Endothelial cell of umbilical vein (primary cell): ENCODE results near the gene FGFR3. TPM values are rescaled to one million over a fixed set of nuclear protein-coding genes. Genes with fewer than 3 reads are reported as not detected.

Experiments used
- BruUV-seq: library from RNA; stranded (reverse); fragments of 400-500 nt; replicated peaks from 2 replicates; lab custom pipeline; 2021; lab: Mats Ljungman, UMichigan
- CTCF ChIA-PET: fragments of 300-600, 350-600 bp; sonication (Branson Sonifier 250); formaldehyde crosslinking; loops from one replicate; lab custom pipeline; 2021; ENCODE audit warnings: antibody characterized with exemption, inconsistent platforms; lab: Charles Lee
- POLR2A ChIA-PET: fragments of 300-600, 350-600 bp; sonication (Branson Sonifier 250); formaldehyde crosslinking; loops from one replicate; lab custom pipeline; 2021; ENCODE audit warnings: antibody characterized with exemption, inconsistent platforms; lab: Charles Lee
- DNase-seq: peaks from one replicate; pipeline ENCODE4 v3.0.0-alpha.2; 2011; ENCODE audit warnings: low read depth, low spot score
- FAIRE-seq: peaks from 2 replicates; lab custom pipeline; 2011; peaks lifted over from hg19 to GRCh38; lab: Jason Lieb, UNC
- H2AFZ ChIP-seq: 2 replicates; pipeline ENCODE4 v1.6.0; 2012; ENCODE audit warnings: low read depth, low read length, control low read depth, inconsistent platforms
- H3K27ac ChIP-seq: 2 replicates; pipeline ENCODE4 v1.5.1; 2011; ENCODE audit warnings: low read depth, mild to moderate bottlenecking, control low read depth, low read length, moderate library complexity; ENCODE audit not compliant: insufficient read depth
- H3K27me3 ChIP-seq, 2 experiments: 2 replicates each; pipeline versions ENCODE4 v1.6.0 to v1.6.1; 2011; ENCODE audit warnings: low read length in 2 of 2, mixed read lengths in 1 of 2; ENCODE audit not compliant: control insufficient read depth in 2 of 2, insufficient read depth in 2 of 2
- H3K36me3 ChIP-seq, 2 experiments: 2 replicates in 1 of 2; 3 replicates in 1 of 2; pipeline ENCODE4 v1.5.1; 2011; ENCODE audit warnings: low read length in 2 of 2, mild to moderate bottlenecking in 1 of 2, moderate library complexity in 1 of 2; ENCODE audit not compliant: control insufficient read depth in 2 of 2, insufficient read depth in 2 of 2; ENCODE audit errors: extremely low read depth in 1 of 2
- H3K4me1 ChIP-seq: 3 replicates; pipeline ENCODE4 v1.5.1; 2011; ENCODE audit warnings: mild to moderate bottlenecking, low read length; ENCODE audit not compliant: control insufficient read depth, insufficient read depth; ENCODE audit errors: extremely low read depth
- H3K4me2 ChIP-seq: 2 replicates; pipeline ENCODE4 v1.6.1; 2011; ENCODE audit warnings: low read length, control low read depth, mixed read lengths; ENCODE audit not compliant: insufficient read depth
- H3K4me3 ChIP-seq, 3 experiments: fragments of 200-600 bp in 1 of 3; sonication (generic), shearing (Covaris generic) in 1 of 3; replicated peaks in 1 of 3; 2 replicates each; pipeline ENCODE4 v1.5.1; 2011 to 2016; ENCODE audit warnings: control low read depth in 3 of 3, low read length in 3 of 3, mild to moderate bottlenecking in 2 of 3, inconsistent platforms in 1 of 3, low read depth in 1 of 3, moderate library complexity in 1 of 3; ENCODE audit not compliant: insufficient read depth in 1 of 3
- H3K79me2 ChIP-seq: 2 replicates; pipeline ENCODE4 v1.6.0; 2012; ENCODE audit warnings: low read length, inconsistent platforms; ENCODE audit not compliant: control insufficient read depth, insufficient read depth
- H3K9ac ChIP-seq: replicated peaks from 2 replicates; pipeline ENCODE3; 2011; ENCODE audit warnings: low read length, control low read depth; ENCODE audit not compliant: insufficient read depth; ENCODE audit errors: extremely low read depth
- H3K9me1 ChIP-seq: replicated peaks from 3 replicates; pipeline ENCODE4 v1.6.0; 2011; ENCODE audit warnings: mild to moderate bottlenecking, low read length; ENCODE audit not compliant: control insufficient read depth, insufficient read depth; ENCODE audit errors: extremely low read depth
- H3K9me3 ChIP-seq: replicated peaks from 2 replicates; pipeline ENCODE4 v1.5.1; 2012; ENCODE audit warnings: low read length, inconsistent platforms; ENCODE audit not compliant: control insufficient read depth, insufficient read depth
- H4K20me1 ChIP-seq: replicated peaks from 2 replicates; pipeline ENCODE3; 2011; ENCODE audit warnings: mild to moderate bottlenecking, low read length; ENCODE audit not compliant: control insufficient read depth, insufficient read depth; ENCODE audit errors: extremely low read depth
- EZH2 ChIP-seq: IDR thresholded peaks from 2 replicates; pipeline ENCODE4 v1.6.1; 2012; ENCODE audit warnings: borderline replicate concordance, low read depth, mild to moderate bottlenecking, moderate library complexity, low read length, inconsistent platforms; ENCODE audit not compliant: severe bottlenecking
- FOS ChIP-seq: IDR thresholded peaks from 2 replicates; pipeline ENCODE4 v1.6.1; 2011; ENCODE audit warnings: mild to moderate bottlenecking, low read length, moderate library complexity, borderline replicate concordance; ENCODE audit not compliant: insufficient read depth
- GATA2 ChIP-seq: IDR thresholded peaks from 2 replicates; pipeline ENCODE4 v1.7.0; 2011; ENCODE audit warnings: low read depth, mild to moderate bottlenecking, moderate library complexity, mixed read lengths, low read length; ENCODE audit not compliant: insufficient read length, insufficient read depth
- JUN ChIP-seq: IDR thresholded peaks from 2 replicates; pipeline ENCODE4 v1.6.1; 2011; ENCODE audit warnings: borderline replicate concordance, low read depth; ENCODE audit not compliant: insufficient read length, insufficient read depth
- MYC ChIP-seq: IDR thresholded peaks from one replicate; pipeline ENCODE4 v1.6.1; 2011; ENCODE audit warnings: mild to moderate bottlenecking, low read depth, low read length
- POLR2A ChIP-seq: IDR thresholded peaks from 2 replicates; pipeline ENCODE4 v1.6.1; 2012; ENCODE audit warnings: low read depth, mild to moderate bottlenecking, control low read depth, low read length
- POLR2AphosphoS5 ChIP-seq: IDR thresholded peaks from 2 replicates; pipeline ENCODE4 v1.6.1; 2012; ENCODE audit warnings: low read depth, mild to moderate bottlenecking, control low read depth, low read length, moderate library complexity; ENCODE audit not compliant: insufficient read depth
- dilution Hi-C: fragments of 300-500 bp; cut with MboI; formaldehyde crosslinking; loops from one replicate; pipeline ENCODE4 v1.15.0; 2019; ENCODE audit warnings: low sequenced_read_pairs; ENCODE audit not compliant: extremely low pct_ligation_motif_present
- intact Hi-C: fragments of 100-400 bp; cut with micrococcal nuclease; formaldehyde crosslinking; loops from one replicate; pipeline ENCODE4 v1.10.0; 2022
- polyA plus RNA-seq, 4 experiments: library from polyadenylated mRNA; depleted of rRNA in 3 of 4; stranded (reverse) in 3 of 4; unstranded in 1 of 4; fragments of >200 nt; gene quantifications; 2 replicates each; pipeline versions ENCODE4 v1.2.1 to v1.2.3, GENCODE V29; 2011 to 2012; ENCODE audit warnings: missing spikeins in 1 of 4
- total RNA-seq: library from RNA; stranded (reverse); gene quantifications from 2 replicates; pipeline ENCODE4 v1.2.3, GENCODE V29; 2021
- TF ChIP-seq, protein P1 (sequence below): IDR thresholded peaks from 2 replicates; pipeline ENCODE4 v1.6.1; 2011; ENCODE audit not compliant: insufficient read depth, insufficient read length
- TF ChIP-seq, protein P2 (sequence below), 2 donors: IDR thresholded peaks; 1 replicate in 1 of 2; 2 replicates in 1 of 2; pipeline ENCODE4 v1.5.1; 2011; ENCODE audit warnings: low read length in 2 of 2, mild to moderate bottlenecking in 2 of 2, moderate library complexity in 2 of 2, control low read depth in 1 of 2, inconsistent platforms in 1 of 2, low read depth in 1 of 2; ENCODE audit not compliant: insufficient read depth in 1 of 2; ENCODE audit errors: extremely low read depth in 1 of 2

Gene FGFR3
- total and polyA plus RNA-seq, 2 donors (not counting 3 experiments of a cell fraction or from before 2014, with no cell fraction given) = 0.73 to 1.2 TPM

GRCh38 chr4:1759818-1760223 is 33.3 kb upstream of the FGFR3 start:
- FAIRE-seq = no peak
- H3K4me1 ChIP-seq = peaks cover 13% of the 10 kb centered on the region
- H3K36me3 ChIP-seq = no peaks in the 10 kb centered on the region
- BruUV-seq = no TSS peak
- no peaks in the 10 kb centered on the region for H3K9me1 ChIP-seq
- intact Hi-C loops (no loop called here), dilution Hi-C loops (no loop called here)
- ChIA-PET CTCF (interaction anchor here (1.0 to 2.9 kb wide), 4 partner anchors 8 to 151 kb away, joined by 3 to 14 read pairs (median 7); no protein-coding TSS in a partner anchor), POLR2A (no interaction called here)
- H3K9ac ChIP-seq = no peak overlapping the region
- no peak for TF ChIP-seq POLR2AphosphoS5
- no peak for TF ChIP-seq JUN
- no peak overlapping the region for H3K27ac ChIP-seq
- H3K79me2 ChIP-seq = no peaks in the 10 kb centered on the region
- no peak for DNase-seq
- no peak overlapping the region for H2AFZ ChIP-seq
- no peaks in the 10 kb centered on the region for H3K9me3 ChIP-seq
- no peaks in the 10 kb centered on the region for H4K20me1 ChIP-seq
- no peak overlapping the region for H3K4me2 ChIP-seq
- no peaks in the 10 kb centered on the region for H3K27me3 ChIP-seq
- H3K4me3 ChIP-seq = no peak overlapping the region

- dilution Hi-C loops = no loop called here
- TF ChIP-seq MYC = no peak
- no peak for TF ChIP-seq FOS
- no peak for TF ChIP-seq POLR2AphosphoS5
- no peak for TF ChIP-seq EZH2
- no peak for TF ChIP-seq JUN
- no peak for TF ChIP-seq GATA2
- TF ChIP-seq, protein P1, sequence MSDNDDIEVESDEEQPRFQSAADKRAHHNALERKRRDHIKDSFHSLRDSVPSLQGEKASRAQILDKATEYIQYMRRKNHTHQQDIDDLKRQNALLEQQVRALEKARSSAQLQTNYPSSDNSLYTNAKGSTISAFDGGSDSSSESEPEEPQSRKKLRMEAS = no peak
- TF ChIP-seq, protein P2, sequence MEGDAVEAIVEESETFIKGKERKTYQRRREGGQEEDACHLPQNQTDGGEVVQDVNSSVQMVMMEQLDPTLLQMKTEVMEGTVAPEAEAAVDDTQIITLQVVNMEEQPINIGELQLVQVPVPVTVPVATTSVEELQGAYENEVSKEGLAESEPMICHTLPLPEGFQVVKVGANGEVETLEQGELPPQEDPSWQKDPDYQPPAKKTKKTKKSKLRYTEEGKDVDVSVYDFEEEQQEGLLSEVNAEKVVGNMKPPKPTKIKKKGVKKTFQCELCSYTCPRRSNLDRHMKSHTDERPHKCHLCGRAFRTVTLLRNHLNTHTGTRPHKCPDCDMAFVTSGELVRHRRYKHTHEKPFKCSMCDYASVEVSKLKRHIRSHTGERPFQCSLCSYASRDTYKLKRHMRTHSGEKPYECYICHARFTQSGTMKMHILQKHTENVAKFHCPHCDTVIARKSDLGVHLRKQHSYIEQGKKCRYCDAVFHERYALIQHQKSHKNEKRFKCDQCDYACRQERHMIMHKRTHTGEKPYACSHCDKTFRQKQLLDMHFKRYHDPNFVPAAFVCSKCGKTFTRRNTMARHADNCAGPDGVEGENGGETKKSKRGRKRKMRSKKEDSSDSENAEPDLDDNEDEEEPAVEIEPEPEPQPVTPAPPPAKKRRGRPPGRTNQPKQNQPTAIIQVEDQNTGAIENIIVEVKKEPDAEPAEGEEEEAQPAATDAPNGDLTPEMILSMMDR (IDR thresholded peaks at IDR 0.05; ENCODE audit: extremely low read depth in 1 of 2, insufficient read depth in 1 of 2, low read depth in 1 of 2, low read length in 2 of 2) = no peak
- no peak for TF ChIP-seq POLR2A
- DNase-seq = no peak
- H2AFZ ChIP-seq = peak overlapping the region; percentile 64
- H3K36me3 ChIP-seq = no peaks in the 10 kb centered on the region
- peaks cover 13% of the 10 kb centered on the region for H3K4me1 ChIP-seq
- H3K4me3 ChIP-seq = no peak overlapping the region
- FAIRE-seq = no peak
- no peaks in the 10 kb centered on the region for H3K79me2 ChIP-seq
- no peak overlapping the region for H3K4me2 ChIP-seq
- H4K20me1 ChIP-seq = no peaks in the 10 kb centered on the region
- CTCF ChIA-PET = interaction anchor here (1.5 kb wide), 1 partner anchor 150 kb away, joined by 4 read pairs; no protein-coding TSS in a partner anchor
- intact Hi-C loops = no loop called here
- no peak overlapping the region for H3K9ac ChIP-seq
- no peaks in the 10 kb centered on the region for H3K9me1 ChIP-seq
- no peaks in the 10 kb centered on the region for H3K9me3 ChIP-seq
- POLR2A ChIA-PET = no interaction called here
- no peak overlapping the region for H3K27ac ChIP-seq
- BruUV-seq = no TSS peak
- no peaks in the 10 kb centered on the region for H3K27me3 ChIP-seq
Observed at GRCh38 chr4:1760521-1761071, 32.5 kb upstream of the FGFR3 start.
